H1 (cell line): ENCODE measurements around the gene RIN1. TPM values are rescaled to one million over a fixed set of nuclear protein-coding genes. Genes with fewer than 3 reads are reported as not detected.
A peak's percentile ranks its signal among the peaks of the same experiment; 100 is the strongest.

Experiments used
- CTCF ChIA-PET: fragments of 300-600 bp; sonication (Branson Sonifier 250); formaldehyde crosslinking; loops from one replicate; lab custom pipeline; 2021; ENCODE audit not compliant: partially characterized antibody; lab: Charles Lee
- POLR2A ChIA-PET: fragments of 300-600 bp; sonication (Branson Sonifier 250); formaldehyde crosslinking; loops from one replicate; lab custom pipeline; 2021; ENCODE audit warnings: inconsistent platforms; ENCODE audit not compliant: partially characterized antibody; lab: Charles Lee
- DNase-seq, 2 experiments: peaks; one replicate each; pipeline versions ENCODE4 v3.0.0 to v3.0.0-alpha.2; 2010 to 2022; ENCODE audit warnings: low spot score in 2 of 2, low read depth in 1 of 2, mixed read lengths in 1 of 2
- FAIRE-seq: peaks from 2 replicates; lab custom pipeline; 2011; peaks lifted over from hg19 to GRCh38; lab: Jason Lieb, UNC
- H2AFZ ChIP-seq: 2 replicates; pipeline ENCODE4 v1.8.1; 2012; ENCODE audit warnings: low read length, inconsistent platforms
- H2AK5ac ChIP-seq: 2 replicates; pipeline ENCODE4 v1.6.1; 2013; ENCODE audit warnings: low read depth, low read length
- H2BK120ac ChIP-seq: replicated peaks from 2 replicates; pipeline ENCODE3; 2013; ENCODE audit warnings: low read depth, low read length, inconsistent platforms
- H2BK12ac ChIP-seq: 2 replicates; pipeline ENCODE4 v1.6.1; 2013; ENCODE audit warnings: low read depth, low read length
- H2BK15ac ChIP-seq: 2 replicates; pipeline ENCODE4 v1.6.1; 2013; ENCODE audit warnings: low read length
- H2BK20ac ChIP-seq: 2 replicates; pipeline ENCODE4 v1.6.1; 2013; ENCODE audit warnings: low read length
- H2BK5ac ChIP-seq: 2 replicates; pipeline ENCODE4 v1.6.1; 2013; ENCODE audit warnings: low read depth, low read length
- H3K14ac ChIP-seq: 2 replicates; pipeline ENCODE4 v1.6.1; 2013; ENCODE audit warnings: inconsistent platforms; ENCODE audit not compliant: insufficient read length
- H3K18ac ChIP-seq: 2 replicates; pipeline ENCODE4 v1.6.1; 2013; ENCODE audit warnings: low read length; ENCODE audit errors: extremely low read depth
- H3K23ac ChIP-seq: 2 replicates; pipeline ENCODE4 v1.6.1; 2013; ENCODE audit warnings: inconsistent platforms; ENCODE audit not compliant: insufficient read length
- H3K23me2 ChIP-seq: 2 replicates; pipeline ENCODE4 v1.6.1; 2013; ENCODE audit warnings: low read depth, low read length
- H3K27ac ChIP-seq: 2 replicates; pipeline ENCODE4 v1.6.1; 2011; ENCODE audit warnings: low read depth, low read length, inconsistent platforms
- H3K27me3 ChIP-seq, 4 experiments: replicated peaks in 1 of 4; 1 replicate in 1 of 4; 2 replicates in 3 of 4; pipeline versions ENCODE4 v1.6.1 to v1.8.1; 2011 to 2013; ENCODE audit warnings: low read length in 3 of 4, mild to moderate bottlenecking in 3 of 4, inconsistent platforms in 2 of 4, mixed read lengths in 2 of 4, moderate library complexity in 1 of 4; ENCODE audit not compliant: control insufficient read depth in 3 of 4, insufficient read depth in 3 of 4; ENCODE audit errors: extremely low read depth in 1 of 4
- H3K36me3 ChIP-seq, 4 experiments: 2 replicates each; pipeline versions ENCODE4 v1.6.1 to v1.8.1; 2011 to 2013; ENCODE audit warnings: mild to moderate bottlenecking in 4 of 4, low read length in 3 of 4, moderate library complexity in 2 of 4, control low read depth in 1 of 4, inconsistent platforms in 1 of 4; ENCODE audit not compliant: insufficient read depth in 4 of 4, control insufficient read depth in 2 of 4
- H3K4ac ChIP-seq: replicated peaks from 2 replicates; pipeline ENCODE3; 2013; ENCODE audit warnings: low read length, low read depth, mixed read lengths, inconsistent platforms; ENCODE audit not compliant: insufficient read length
- H3K4me1 ChIP-seq, 4 experiments: replicated peaks in 1 of 4; 1 replicate in 1 of 4; 2 replicates in 3 of 4; pipeline versions ENCODE4 v1.6.1 to v1.8.1; 2011 to 2013; ENCODE audit warnings: low read length in 3 of 4, inconsistent platforms in 2 of 4, mixed read lengths in 1 of 4; ENCODE audit not compliant: insufficient read depth in 4 of 4, control insufficient read depth in 3 of 4
- H3K4me2 ChIP-seq, 2 experiments: 2 replicates each; pipeline versions ENCODE4 v1.6.1 to v1.8.1; 2011 to 2013; ENCODE audit warnings: low read depth in 2 of 2, low read length in 2 of 2, control low read depth in 1 of 2, inconsistent platforms in 1 of 2, mild to moderate bottlenecking in 1 of 2; ENCODE audit not compliant: insufficient read depth in 1 of 2
- H3K4me3 ChIP-seq, 4 experiments: fragments of 200-600, 300-600 bp in 1 of 4; sonication (generic), shearing (Covaris generic), sonication (Bioruptor Twin) in 1 of 4; 2 replicates each; pipeline versions ENCODE4 v1.5.1 to v1.8.1; 2011 to 2016; ENCODE audit warnings: low read length in 4 of 4, low read depth in 3 of 4, control low read depth in 2 of 4, inconsistent platforms in 2 of 4, mild to moderate bottlenecking in 2 of 4, mixed read lengths in 1 of 4, moderate library complexity in 1 of 4; ENCODE audit not compliant: insufficient read depth in 2 of 4; ENCODE audit errors: extremely low read depth in 1 of 4
- H3K56ac ChIP-seq: replicated peaks from 2 replicates; pipeline ENCODE3; 2013; ENCODE audit warnings: low read depth, mild to moderate bottlenecking, mixed read lengths, low read length, inconsistent platforms; ENCODE audit not compliant: insufficient read length
- H3K79me1 ChIP-seq: 2 replicates; pipeline ENCODE4 v1.6.1; 2013; ENCODE audit warnings: low read depth, low read length, control low read depth
- H3K79me2 ChIP-seq, 2 experiments: 2 replicates each; pipeline versions ENCODE4 v1.6.1 to v1.8.1; 2012 to 2013; ENCODE audit warnings: low read length in 2 of 2, mild to moderate bottlenecking in 2 of 2, inconsistent platforms in 1 of 2; ENCODE audit not compliant: insufficient read depth in 2 of 2, control insufficient read depth in 1 of 2
- H3K9ac ChIP-seq, 4 experiments: replicated peaks in 1 of 4; 1 replicate in 1 of 4; 2 replicates in 3 of 4; pipeline versions ENCODE4 v1.6.1 to v1.8.1; 2011 to 2013; ENCODE audit warnings: low read depth in 3 of 4, low read length in 3 of 4, control low read depth in 2 of 4, mild to moderate bottlenecking in 2 of 4, moderate library complexity in 2 of 4, inconsistent platforms in 1 of 4; ENCODE audit errors: extremely low read depth in 1 of 4
- H3K9me3 ChIP-seq, 2 experiments: 2 replicates each; pipeline versions ENCODE4 v1.6.1 to v1.8.1; 2012 to 2013; ENCODE audit warnings: mild to moderate bottlenecking in 2 of 2, moderate library complexity in 2 of 2, control low read depth in 1 of 2, inconsistent platforms in 1 of 2, low read depth in 1 of 2, low read length in 1 of 2, mixed read lengths in 1 of 2; ENCODE audit not compliant: insufficient read depth in 2 of 2
- H4K20me1 ChIP-seq, 2 experiments: replicated peaks in 1 of 2; 2 replicates each; pipeline versions ENCODE3 to v1.8.1; 2011 to 2013; ENCODE audit warnings: inconsistent platforms in 2 of 2, low read length in 2 of 2, mild to moderate bottlenecking in 1 of 2; ENCODE audit not compliant: insufficient read depth in 2 of 2, control insufficient read depth in 1 of 2
- H4K5ac ChIP-seq: 2 replicates; pipeline ENCODE4 v1.6.1; 2013; ENCODE audit warnings: low read length, low read depth, mixed read lengths, inconsistent platforms; ENCODE audit not compliant: insufficient read length
- H4K8ac ChIP-seq: 2 replicates; pipeline ENCODE4 v1.8.0; 2013; ENCODE audit warnings: mild to moderate bottlenecking, moderate library complexity, low read length, inconsistent platforms; ENCODE audit not compliant: insufficient read depth; ENCODE audit errors: extremely low read depth
- H4K91ac ChIP-seq: replicated peaks from 2 replicates; pipeline ENCODE3; 2013; ENCODE audit warnings: low read length, mixed read lengths, inconsistent platforms; ENCODE audit not compliant: insufficient read length
- POLR2A ChIP-seq, 2 experiments: IDR thresholded peaks; 1 replicate in 1 of 2; 2 replicates in 1 of 2; pipeline ENCODE4 v1.6.1; 2011; ENCODE audit warnings: low read depth in 2 of 2, low read length in 2 of 2, mild to moderate bottlenecking in 2 of 2; ENCODE audit errors: control extremely low read depth in 1 of 2
- POLR2AphosphoS5 ChIP-seq: IDR thresholded peaks from 2 replicates; pipeline ENCODE4 v1.6.1; 2011; ENCODE audit warnings: low read depth, low read length
- TAF7 ChIP-seq: optimal IDR thresholded peaks from 2 replicates; pipeline ENCODE3; 2011; ENCODE audit warnings: low read depth, mild to moderate bottlenecking, inconsistent platforms, low read length, moderate library complexity, borderline replicate concordance
- WGBS, 2 experiments: shearing (Covaris generic) in 1 of 2; methylation state at CpG; one replicate each; pipeline versions ENCODE4 v1.1.6 to v1.1.7; 2013 to 2015; ENCODE audit warnings: low lambda C conversion rate in 2 of 2, mixed read lengths in 2 of 2, inconsistent platforms in 1 of 2, low coverage in 1 of 2, missing lambda C conversion rate in 1 of 2; ENCODE audit not compliant: insufficient replicate concordance in 2 of 2, insufficient coverage in 1 of 2, insufficient read length in 1 of 2; ENCODE audit errors: extremely low coverage in 1 of 2, missing lambda C conversion rate in 1 of 2; 5-methylcytosine and 5-hydroxymethylcytosine counted together
- polyA plus RNA-seq, 7 experiments: library from polyadenylated mRNA; depleted of rRNA in 3 of 7; stranded (reverse) in 5 of 7; unstranded in 2 of 7; fragments of >200 nt in 5 of 7; fragments of 200-250 nt in 2 of 7; gene quantifications; 1 replicate in 5 of 7; 2 replicates in 1 of 7; 4 replicates in 1 of 7; pipeline versions ENCODE4 v1.2.1 to v1.2.3, GENCODE V29; 2011 to 2013; ENCODE audit warnings: missing spikeins in 2 of 7, mixed read lengths in 2 of 7
- total RNA-seq: library from RNA; stranded (reverse); fragmentation: NEBNext Ultra II Directional; extraction: Animal tissue kit (Norgen Biotek cat#: 25700); gene quantifications from 2 replicates; pipeline ENCODE4 v1.2.1, GENCODE V29; 2021

Gene RIN1
- total and polyA plus RNA-seq, 2 of the 8 experiments (the other 6 are each of a cell fraction or from before 2014, with no cell fraction given), result 2.5 to 5.4 TPM

- no peaks in the 10 kb centered on the region for H3K9me3 ChIP-seq
- H2BK15ac ChIP-seq, result no peak overlapping the region
- ChIA-PET POLR2A (interaction anchor here (0.6 to 28.7 kb wide), 11 partner anchors 2 to 1095 kb away, joined by 3 to 487 read pairs (median 4); partner anchors contain the start of genes B4GAT1, BRMS1, CD248 and SLC29A2), CTCF (interaction anchor here (0.9 to 4.4 kb wide), 10 partner anchors 12 to 377 kb away, joined by 3 to 39 read pairs (median 3); partner anchors contain the start of genes B4GAT1 and BRMS1)
- no peak overlapping the region for H2BK120ac ChIP-seq
- no peaks in the 10 kb centered on the region for H3K27me3 ChIP-seq
- no peak overlapping the region for H2AFZ ChIP-seq
- H4K91ac ChIP-seq, result no peak overlapping the region
- peaks cover 5% of the 10 kb centered on the region; the same call in 1 of the 2 replicates for H3K23me2 ChIP-seq
- no peak overlapping the region for H2BK12ac ChIP-seq
- DNase-seq (no peak), FAIRE-seq (no peak)
- TF ChIP-seq TAF7 (no peak), POLR2AphosphoS5 (peak; percentile 53), POLR2A (IDR thresholded peaks at IDR 0.05; ENCODE audit: control extremely low read depth in 1 of 2, low read depth in 2 of 2, low read length in 2 of 2) (peak; percentile 31 to 51)
- H3K23ac ChIP-seq, result no peak overlapping the region
- no peak overlapping the region for H3K14ac ChIP-seq
- no peak overlapping the region for H3K27ac ChIP-seq
- H3K4me3 ChIP-seq, result no peak overlapping the region
- peaks cover 26 to 64% (median 61%) of the 10 kb centered on the region in 4 experiments for H3K36me3 ChIP-seq
- H3K79me2 ChIP-seq, result peaks cover 0 to 15% of the 10 kb centered on the region in 2 experiments; a peak in 2 of 4 replicates
- peaks cover 0 to 8% (median 7%) of the 10 kb centered on the region in 4 experiments; a peak in 6 of 7 replicates for H3K4me1 ChIP-seq
- H4K8ac ChIP-seq, result no peak overlapping the region; the same call in 1 of the 2 replicates
- no peak overlapping the region for H3K4me2 ChIP-seq
- no peak overlapping the region for H2BK5ac ChIP-seq
- 87% methylated on average over 13 of the region's 14 CpGs; no CpG with 5 or more reads in 1 of the 2 experiments for WGBS, 2 experiments
- H3K56ac ChIP-seq, result no peak overlapping the region
- H2AK5ac ChIP-seq, result no peak overlapping the region
- no peak overlapping the region for H3K9ac ChIP-seq
- no peak overlapping the region for H3K18ac ChIP-seq
- peaks cover 9% of the 10 kb centered on the region; the same call in 1 of the 2 replicates for H3K79me1 ChIP-seq
- no peak overlapping the region for H2BK20ac ChIP-seq
- no peak overlapping the region for H4K5ac ChIP-seq
- H4K20me1 ChIP-seq, result peaks cover 11 to 42% of the 10 kb centered on the region in 2 experiments
- H3K4ac ChIP-seq, result no peak overlapping the region
These were observed 29.7 kb upstream of the RIN1 start for GRCh38 chr11:66365711-66366619.
